Lower leg skin (tissue), 3 donors: Measurements from ENCODE around the gene PGLYRP3.

Source experiments
- CTCF ChIP-seq, 3 donors: fragments of 450-650 bp; IDR thresholded peaks; one replicate each; pipeline ENCODE4 v1.5.1; 2016; ENCODE audit warnings: antibody characterized with exemption in 3 of 3, mild to moderate bottlenecking in 3 of 3, moderate library complexity in 2 of 3
- POLR2A ChIP-seq, 2 donors: fragments of 450-650 bp; IDR thresholded peaks; one replicate each; pipeline ENCODE4 v1.6.1; 2016 to 2017; ENCODE audit warnings: antibody characterized with exemption in 2 of 2, mild to moderate bottlenecking in 1 of 2, moderate library complexity in 1 of 2

- TF ChIP-seq CTCF (IDR thresholded peaks at IDR 0.05) (no peak), POLR2A (IDR thresholded peaks at IDR 0.05) (no peak)
These were observed 31.3 kb upstream of the PGLYRP3 start for GRCh38 chr1:153343811-153344717.
